NCI-H748 (cell line): Measurements from ENCODE around the gene FEM1B.
"Not testable (repeated sequence)": the region's sequence is repeated elsewhere in the genome, so short reads cannot be mapped to it uniquely, and the experiment has no call there.

Experiments used
- DNase-seq: peaks from one replicate; lab custom pipeline; 2025; ENCODE audit not compliant: unreplicated experiment; lab: John Stamatoyannopoulos, UW

Gene FEM1B

DNA sequence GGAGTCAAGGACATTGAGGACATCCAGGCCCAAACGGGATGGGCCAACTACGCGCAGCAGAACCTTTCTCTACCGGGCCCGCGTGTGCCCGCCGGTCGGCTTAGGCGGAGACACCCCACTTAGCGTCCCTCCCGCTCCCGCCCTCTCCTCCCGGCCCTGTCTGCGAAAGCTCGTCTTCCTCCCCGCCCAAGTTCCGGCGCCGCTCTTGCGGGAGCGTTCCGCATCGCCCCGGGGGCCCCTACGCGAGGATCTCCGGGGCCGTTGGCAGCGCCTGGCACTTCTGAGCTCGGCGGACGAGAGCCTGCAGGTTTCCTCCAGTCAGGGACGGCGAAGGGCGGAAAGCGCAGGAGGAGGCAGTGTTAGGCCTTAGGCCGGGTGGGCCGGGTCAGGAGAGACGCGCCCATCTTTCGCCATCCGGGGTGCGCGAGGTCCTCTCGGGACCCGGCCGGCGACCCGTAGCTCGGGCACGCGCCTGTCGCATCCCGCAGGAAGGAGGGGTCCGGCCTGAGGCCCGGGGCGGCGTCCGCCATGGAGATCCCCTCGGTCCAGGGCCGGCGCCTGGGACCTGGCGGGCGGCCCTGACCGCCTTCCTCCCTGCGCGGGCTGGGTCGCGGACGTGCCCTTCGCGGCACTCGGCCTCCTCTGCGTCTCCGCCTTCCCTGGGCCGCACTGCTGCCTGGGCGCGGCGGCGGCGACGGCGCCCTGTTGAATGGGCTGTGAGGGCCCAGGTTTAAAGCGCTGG lies at the start of gene FEM1B:
Gene FEM1B (plus strand): TSS at position 143 of the 742 bp plus-strand sequence. CDS start 673 bp downstream, outside the sequence.
- peak; percentile 91 for DNase-seq

- no peak for DNase-seq
Measured at GRCh38 chr15:68228143-68228970, 49.2 kb upstream of the FEM1B start.

DNA sequence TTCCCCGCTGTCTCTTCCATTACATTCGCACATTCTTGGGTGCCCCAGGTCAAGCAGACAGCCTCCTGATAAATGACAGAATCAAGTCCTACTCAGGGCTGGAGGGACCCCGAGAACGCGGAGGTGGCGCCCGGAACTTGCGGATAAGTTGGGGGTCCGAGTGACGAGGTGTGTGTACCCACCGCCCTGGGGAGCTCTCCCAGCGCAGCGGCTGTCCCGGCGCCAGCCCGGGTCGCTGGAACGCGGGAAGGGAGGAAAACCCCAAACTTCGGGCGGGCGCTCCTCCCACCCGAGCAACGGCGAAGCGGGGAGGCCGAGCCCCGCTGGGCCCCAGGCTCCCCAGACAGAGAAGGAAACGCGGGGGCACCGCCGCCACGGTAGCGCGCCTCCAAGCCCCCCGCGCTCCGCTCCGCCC lies 48.6 kb upstream of the FEM1B start:
- no peak for DNase-seq

GRCh38 chr15:68229386-68230156 lies 48.0 kb upstream of the FEM1B start, which contains the start of gene CLN6:
Gene CLN6 (minus strand): TSS chr15:68229728. CDS start chr15:68229584, 144 bp downstream.
- peak; percentile 74 for DNase-seq

GRCh38 chr15:68230157-68231100 lies 47.1 kb upstream of the FEM1B start:
- no peak for DNase-seq

- DNase-seq, result no peak
Measured at GRCh38 chr15:68231102-68231818, 46.3 kb upstream of the FEM1B start.

DNA sequence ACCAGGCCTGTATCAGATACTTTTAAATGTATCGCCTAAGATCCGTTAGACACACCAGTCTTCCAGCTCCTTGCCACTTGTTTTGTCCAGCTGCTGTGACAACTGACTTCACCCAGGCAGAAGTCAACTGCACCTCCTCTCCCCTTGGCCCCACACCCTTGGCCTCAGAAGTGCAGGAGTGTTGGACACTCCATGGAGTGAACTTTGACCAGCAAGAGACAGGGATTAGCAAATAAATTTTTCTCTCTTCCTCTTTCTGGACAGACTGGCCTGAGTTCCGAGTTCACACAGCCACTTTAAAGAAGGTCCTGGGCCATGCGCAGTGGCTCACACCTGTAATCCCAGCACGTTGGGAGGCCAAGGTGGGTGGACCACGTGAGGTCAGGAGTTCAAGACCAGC lies 45.1 kb upstream of the FEM1B start:
- DNase-seq, result no peak

- no peak for DNase-seq
Measured at GRCh38 chr15:68232937-68233336, 44.6 kb upstream of the FEM1B start.

DNA sequence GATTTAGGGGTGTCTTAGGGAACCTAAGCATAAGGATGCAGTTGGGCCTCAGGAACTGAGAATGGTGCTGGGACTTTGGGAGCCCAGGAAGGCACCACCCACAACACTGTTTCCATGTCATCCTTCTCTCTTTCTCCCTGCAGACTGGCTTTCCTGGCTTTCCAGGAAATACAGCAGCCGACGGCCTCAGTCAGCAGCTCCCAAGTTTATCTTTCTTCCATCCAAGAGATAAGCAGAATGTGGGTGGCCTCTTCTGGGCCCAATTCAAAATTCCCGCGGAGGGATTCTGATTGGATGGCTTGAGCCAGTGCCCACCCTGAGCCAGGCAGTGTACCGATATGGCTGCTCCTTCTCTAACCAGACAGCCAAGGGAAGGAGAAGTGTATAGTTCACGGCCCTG lies 43.5 kb upstream of the FEM1B start:
- DNase-seq, result no peak

DNA sequence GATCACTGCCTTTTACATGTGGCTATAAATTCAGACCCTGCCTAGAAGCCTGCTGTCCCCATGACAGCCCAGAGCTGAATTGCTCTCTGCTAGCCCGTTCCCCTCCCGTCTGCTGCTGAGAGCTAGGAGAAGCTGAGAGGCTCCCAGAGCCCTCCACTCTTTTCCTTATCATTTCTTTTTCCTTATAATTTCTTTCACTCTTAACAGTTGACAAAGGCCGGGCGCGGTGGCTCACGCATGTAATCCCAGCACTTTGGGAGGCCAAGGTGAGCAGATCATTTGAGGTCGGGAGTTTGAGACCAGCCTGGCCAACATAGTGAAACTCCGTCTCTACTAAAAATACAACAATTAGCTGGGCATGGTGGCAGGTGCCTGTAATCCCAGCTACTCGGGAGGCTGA lies 43.0 kb upstream of the FEM1B start:
- not testable (repeated sequence) for DNase-seq

DNA sequence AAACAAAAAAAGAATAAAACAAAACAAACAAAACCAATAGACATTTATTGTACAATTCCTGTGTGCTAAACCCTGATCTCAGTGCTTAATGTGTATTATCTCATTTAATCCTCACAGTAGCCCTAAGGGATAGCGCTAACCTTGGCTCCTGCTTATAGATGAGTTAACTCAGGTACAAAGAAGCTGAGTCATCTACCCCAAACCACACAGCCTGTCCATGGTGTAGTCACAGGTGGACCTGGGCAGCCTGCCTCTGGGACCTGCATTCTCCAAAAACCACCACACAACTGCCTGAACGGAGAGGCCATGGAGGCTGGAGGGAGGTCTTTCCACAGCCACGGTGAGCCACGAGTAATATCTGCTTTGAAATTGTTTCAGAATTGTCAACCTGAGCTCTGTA lies 42.5 kb upstream of the FEM1B start:
- DNase-seq, result no peak

- DNase-seq, result no peak
Measured at GRCh38 chr15:68239025-68239424, 38.5 kb upstream of the FEM1B start.

DNA sequence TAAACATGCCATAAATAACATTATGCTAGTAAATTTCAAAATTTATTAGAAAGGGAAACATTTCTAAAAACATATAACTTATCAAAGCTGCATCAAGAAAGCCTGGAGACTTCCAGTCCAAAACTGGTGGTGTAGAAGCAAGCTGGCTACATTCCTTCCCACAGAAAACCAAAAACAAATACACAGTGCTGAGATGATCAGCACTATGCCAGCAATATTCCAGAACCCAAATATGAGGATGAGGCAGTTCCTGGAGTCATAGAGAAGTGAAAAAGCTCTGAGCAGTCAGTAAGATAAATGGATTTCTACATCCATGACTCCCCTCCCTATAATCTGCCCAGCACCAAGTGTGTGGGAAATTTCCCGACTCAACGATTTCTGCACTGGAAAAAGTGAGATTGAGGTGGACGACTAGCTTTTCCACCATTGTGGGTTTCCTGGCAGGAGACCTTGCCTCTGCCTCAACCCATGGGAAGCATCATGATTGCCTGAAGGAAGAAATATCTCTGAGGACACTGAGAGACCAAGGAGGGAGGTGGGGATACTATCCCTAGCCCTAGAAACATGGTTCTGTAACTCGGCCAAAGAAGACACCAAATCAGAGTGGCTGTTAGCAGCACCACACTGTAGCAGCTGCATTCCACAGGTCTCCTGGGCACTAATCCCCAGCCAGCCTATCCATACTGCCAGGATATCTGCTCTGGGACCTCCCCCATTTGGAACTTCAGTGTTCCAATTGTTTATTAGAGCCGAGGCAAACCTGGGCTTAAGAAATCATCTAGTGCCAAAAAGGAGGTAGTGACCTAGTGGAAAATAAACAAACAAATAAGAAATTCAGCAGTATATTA lies 36.2 kb upstream of the FEM1B start:
- no peak for DNase-seq

DNA sequence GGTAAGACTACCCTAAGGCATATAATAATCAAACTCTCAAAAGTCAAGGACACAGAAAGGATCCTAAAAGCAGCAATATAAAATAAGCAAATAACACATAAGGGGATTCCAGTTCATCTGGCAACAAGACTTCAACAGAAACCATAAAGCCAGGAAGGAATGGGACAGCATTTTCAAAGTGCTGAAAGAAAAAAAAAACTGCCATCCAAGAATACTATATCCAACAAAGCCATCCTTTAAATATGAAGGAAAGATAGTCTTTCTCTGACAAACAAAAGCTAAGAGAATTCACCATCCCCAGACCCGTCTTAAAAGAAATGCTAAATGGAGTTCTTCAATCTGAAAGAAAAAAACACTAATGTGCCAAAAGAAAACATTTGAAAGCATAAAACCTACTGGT lies 33.3 kb upstream of the FEM1B start:
- DNase-seq, result no peak

DNA sequence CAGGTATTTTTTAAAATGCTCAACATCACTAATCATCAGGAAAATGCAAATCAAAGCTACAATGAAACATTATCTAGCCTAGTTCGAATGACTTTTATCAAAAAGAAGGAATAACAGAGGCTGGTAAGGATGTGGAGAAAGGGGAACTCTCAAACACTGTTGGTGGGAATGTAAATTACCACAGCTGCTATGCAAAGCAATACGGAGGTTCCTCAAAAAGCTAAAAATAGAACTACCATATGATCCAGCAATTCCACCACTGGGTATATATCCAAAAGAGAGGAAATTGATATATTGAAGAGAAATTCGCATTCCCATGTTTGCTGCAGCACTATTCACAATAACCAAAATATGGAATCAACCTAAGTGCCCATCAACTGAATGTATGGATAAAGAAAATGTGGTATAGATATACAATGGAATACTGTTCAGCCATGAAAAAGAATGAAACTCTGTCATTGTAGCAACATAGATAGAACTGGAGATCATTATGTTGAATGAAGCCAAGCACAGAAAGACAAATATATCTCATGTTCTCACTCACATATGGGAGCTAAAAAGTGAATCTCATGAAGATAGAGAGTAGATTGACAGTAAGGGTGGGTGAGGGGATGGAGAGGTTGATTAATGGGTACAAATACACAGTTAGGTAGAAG lies 28.4 kb upstream of the FEM1B start:
- DNase-seq, result no peak

DNA sequence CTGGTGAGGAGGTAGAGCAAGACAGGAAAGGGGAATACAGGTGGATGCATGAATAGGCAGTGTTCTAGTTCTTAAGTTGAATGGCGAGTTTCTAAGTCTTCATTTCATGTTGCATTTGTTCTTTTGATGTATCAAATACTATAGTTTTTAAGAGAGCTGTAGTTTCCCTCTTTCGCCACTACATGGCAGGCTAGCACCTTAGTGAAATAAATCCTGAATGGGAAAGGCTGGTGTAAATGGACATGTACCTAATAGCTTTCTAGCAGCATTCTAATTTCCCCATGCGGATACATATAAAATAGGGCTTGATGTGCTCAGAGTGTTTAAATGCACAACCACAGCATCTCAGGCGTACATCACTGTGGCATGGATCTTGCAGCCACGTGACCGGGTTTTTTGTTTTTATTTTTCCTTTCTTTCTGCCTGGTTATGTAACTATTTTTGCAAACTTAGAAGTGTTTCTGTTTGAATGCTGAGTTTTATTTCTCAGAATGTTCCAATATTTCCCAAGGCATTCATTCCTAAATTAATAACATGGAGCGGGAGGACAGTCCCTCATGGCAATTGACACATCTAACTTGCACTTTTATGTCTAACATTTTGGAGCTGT lies 24.5 kb upstream of the FEM1B start:
- peak; percentile 85 for DNase-seq

- peak; percentile 84 for DNase-seq
Measured at GRCh38 chr15:68256675-68257450, 20.7 kb upstream of the FEM1B start.
